GM19043 (cell line): ENCODE data around the gene ZZZ3.
"Not testable (repeated sequence)": the region's sequence is repeated elsewhere in the genome, so short reads cannot be mapped to it uniquely, and the experiment has no call there.

Experiments used
- ATAC-seq: cut with Tn5 transposase; IDR thresholded peaks from one replicate; pipeline ENCODE4 v1.9.1; 2021; ENCODE audit warnings: low read depth; ENCODE audit not compliant: unreplicated experiment

ZZZ3 gene

GRCh38 chr1:77682460-77683159 lies at the start of gene ZZZ3:
TSS of gene ZZZ3 (minus strand) at chr1:77682658. CDS start at chr1:77633354, 49,304 bp downstream.
- ATAC-seq: peak; percentile 70

- ATAC-seq: no peak
These were observed 49.6 kb upstream of the ZZZ3 start for GRCh38 chr1:77732090-77732489.

GRCh38 chr1:77725706-77726105 lies 43.2 kb upstream of the ZZZ3 start:
- ATAC-seq: no peak

GRCh38 chr1:77718181-77718580 lies 35.7 kb upstream of the ZZZ3 start:
- ATAC-seq: no peak

GRCh38 chr1:77716065-77716464 lies 33.6 kb upstream of the ZZZ3 start:
- no peak for ATAC-seq

- no peak for ATAC-seq
These were observed 27.3 kb upstream of the ZZZ3 start for GRCh38 chr1:77709727-77710126.

- ATAC-seq: no peak
These were observed 23.9 kb upstream of the ZZZ3 start for GRCh38 chr1:77706321-77706720.

- no peak for ATAC-seq
These were observed 22.3 kb upstream of the ZZZ3 start for GRCh38 chr1:77704736-77705135.

- ATAC-seq: not testable (repeated sequence)
These were observed 17.2 kb upstream of the ZZZ3 start for GRCh38 chr1:77699673-77700072.

- ATAC-seq: no peak
These were observed 15.0 kb upstream of the ZZZ3 start for GRCh38 chr1:77697441-77697840.

- ATAC-seq: peak; percentile 46
These were observed 6.5 kb upstream of the ZZZ3 start for GRCh38 chr1:77688939-77689338.

GRCh38 chr1:77687519-77687906 lies 5.1 kb upstream of the ZZZ3 start:
- ATAC-seq: no peak

GRCh38 chr1:77686796-77687518 lies 4.5 kb upstream of the ZZZ3 start:
- no peak for ATAC-seq

GRCh38 chr1:77683160-77684148 lies 996 bp upstream of the ZZZ3 start:
- peak; percentile 64 for ATAC-seq

GRCh38 chr1:77680173-77680572 lies 2.3 kb downstream of the ZZZ3 start:
- ATAC-seq: no peak

GRCh38 chr1:77678660-77679610 lies 3.5 kb downstream of the ZZZ3 start:
- no peak for ATAC-seq

GRCh38 chr1:77674807-77675206 lies 7.7 kb downstream of the ZZZ3 start:
- ATAC-seq: not testable (repeated sequence)

GRCh38 chr1:77673716-77674355 lies 8.6 kb downstream of the ZZZ3 start:
- ATAC-seq: no peak

GRCh38 chr1:77673030-77673429 lies 9.4 kb downstream of the ZZZ3 start:
- no peak for ATAC-seq
